ENCODE measurements around the gene MPHOSPH9.

GRCh38 chr12:123115409-123116121, 117.4 kb downstream of the MPHOSPH9 start:
- no peak for TF ChIP-seq CTCF (IDR thresholded peaks at IDR 0.05)
- peak in 1 of 2 donors; percentile 56 for TF ChIP-seq POLR2A (IDR thresholded peaks at IDR 0.05)
